Kidney capillary endothelial cell (primary cell): ENCODE results near the gene DDIT3.

Experiments
- DNase-seq: peaks from one replicate; pipeline ENCODE4 v3.0.0-alpha.2; 2018; ENCODE audit warnings: low spot score

Gene DDIT3

DNA sequence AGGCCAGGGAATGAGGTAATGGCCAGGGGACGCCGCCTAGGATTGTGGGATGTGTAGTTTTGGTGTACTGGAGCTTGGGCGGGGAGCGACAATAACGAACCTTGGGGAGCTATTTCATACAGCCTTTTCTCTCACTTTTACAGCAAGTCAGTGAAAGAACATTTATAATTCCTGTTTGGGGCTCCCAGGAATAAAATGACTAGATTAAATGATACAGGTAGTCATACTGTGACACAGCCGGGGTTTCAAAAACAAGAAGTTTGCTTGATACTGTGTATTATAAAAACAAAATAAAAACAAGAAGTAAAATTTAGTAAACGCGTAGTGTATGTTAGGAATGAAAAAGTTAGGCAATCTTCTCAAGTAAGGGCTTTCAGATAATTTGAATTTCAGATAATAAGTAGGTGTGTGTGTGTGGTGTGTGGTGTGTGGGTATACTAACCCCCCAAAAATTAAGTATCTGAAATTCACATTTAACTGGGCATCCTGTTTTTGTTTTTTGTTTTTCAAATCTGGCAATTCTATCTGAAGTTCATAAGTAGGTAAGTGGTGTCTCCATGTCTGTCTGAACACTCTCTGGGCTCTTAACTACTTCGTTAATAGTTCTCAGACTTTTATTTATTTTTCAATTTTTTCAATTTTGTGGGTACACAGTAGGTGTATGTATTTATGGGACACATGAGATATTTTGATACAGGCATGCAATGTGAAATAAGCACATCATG, 27.1 kb upstream of the DDIT3 start:
- DNase-seq, result no peak

DNA sequence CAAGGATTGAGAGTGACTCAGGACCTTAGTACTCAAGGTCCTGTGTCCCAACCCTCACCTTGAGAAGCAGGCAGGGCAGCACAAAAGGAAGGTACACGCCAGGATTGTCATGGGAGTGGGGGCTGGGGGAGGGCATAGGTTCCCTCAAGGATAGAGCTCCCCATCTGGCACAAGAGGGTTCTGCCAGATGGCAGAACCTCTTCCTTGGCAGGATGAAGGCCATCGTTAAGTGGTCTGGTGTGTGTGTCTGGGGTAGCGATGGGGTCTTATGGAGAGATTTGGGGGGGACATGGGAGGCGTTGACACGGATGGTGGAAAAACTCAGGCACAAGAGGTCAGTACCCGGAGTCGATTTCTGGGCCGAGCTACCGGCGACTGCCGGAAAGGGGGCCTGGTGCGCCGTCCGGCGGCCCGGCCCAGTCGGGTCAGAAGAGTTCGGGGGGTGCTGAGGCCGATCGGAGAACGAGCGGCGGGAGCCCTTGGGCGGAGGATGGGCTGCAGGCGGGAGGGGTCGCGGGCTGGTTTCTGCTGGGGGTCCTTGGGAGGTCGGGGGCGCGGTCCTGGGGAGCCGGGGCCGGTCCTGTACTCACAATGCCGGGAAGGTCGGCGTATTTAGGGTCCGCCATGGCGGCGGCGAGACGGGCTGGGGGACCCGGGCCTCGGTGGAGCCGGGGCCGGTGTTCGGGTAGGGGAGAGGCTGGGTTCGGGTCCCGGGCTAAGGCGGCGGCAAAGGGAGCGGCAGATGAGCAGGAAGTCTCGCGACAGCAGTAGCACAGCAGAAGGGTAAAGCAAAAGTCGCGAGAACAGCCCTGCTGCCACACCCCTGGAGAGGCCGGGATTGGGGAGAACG, 26.3 kb upstream of the DDIT3 start, which contains the start of gene DCTN2:
DCTN2 (minus strand) TSS at position 755 of the 850 bp plus-strand sequence; CDS start at position 626, 129 bp downstream.
- DNase-seq, result peak; percentile 96

DNA sequence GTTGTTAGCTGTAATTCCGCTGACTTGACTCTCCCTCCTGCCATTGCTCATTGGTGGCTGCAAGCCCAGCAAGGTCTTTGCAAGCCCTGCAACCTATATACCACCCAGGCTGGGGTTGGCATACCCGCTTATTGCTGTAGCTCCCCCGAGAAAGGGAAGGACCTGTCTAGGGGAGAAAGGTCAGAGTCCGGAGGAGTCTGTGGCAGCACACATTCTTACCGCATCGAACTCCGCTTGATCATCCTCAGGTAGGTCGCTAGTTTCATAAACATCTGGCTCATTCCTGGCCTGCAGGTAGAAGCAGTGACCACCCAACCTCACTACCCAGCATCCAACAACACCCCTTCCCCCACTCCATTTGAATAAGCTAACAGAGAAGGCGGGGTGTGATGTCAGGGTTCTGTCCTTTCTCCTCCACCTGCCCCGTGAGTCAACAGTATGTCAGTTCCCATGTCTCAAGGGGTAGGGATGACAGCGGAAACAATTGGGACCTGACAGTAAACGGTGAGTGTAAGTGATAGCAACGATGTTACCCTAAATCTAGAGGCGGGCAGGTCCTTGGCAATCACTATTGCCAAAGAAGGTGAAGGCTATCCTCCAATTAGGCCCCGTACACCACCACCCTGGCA, 25.6 kb upstream of the DDIT3 start:
- DNase-seq, result no peak

DNA sequence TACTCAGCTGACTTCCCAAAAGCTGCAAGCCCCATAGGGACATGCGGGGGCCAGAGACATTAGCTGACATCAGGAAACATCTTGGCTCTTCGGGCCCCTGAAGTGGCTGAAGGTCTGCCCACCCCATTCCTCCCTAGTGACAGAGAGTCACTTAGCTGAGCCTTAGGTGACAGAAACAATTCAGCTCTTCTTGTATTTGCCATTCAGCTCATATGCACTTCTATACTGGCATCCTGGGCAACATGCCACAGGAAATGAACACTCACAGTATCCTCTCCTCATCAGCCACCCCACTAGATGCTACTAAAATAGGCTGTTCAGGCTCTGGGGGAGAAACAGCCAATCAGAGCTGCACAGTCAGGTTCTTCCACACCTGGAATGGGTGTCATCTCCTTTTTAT, 23.3 kb upstream of the DDIT3 start:
- peak; percentile 36 for DNase-seq

DNA sequence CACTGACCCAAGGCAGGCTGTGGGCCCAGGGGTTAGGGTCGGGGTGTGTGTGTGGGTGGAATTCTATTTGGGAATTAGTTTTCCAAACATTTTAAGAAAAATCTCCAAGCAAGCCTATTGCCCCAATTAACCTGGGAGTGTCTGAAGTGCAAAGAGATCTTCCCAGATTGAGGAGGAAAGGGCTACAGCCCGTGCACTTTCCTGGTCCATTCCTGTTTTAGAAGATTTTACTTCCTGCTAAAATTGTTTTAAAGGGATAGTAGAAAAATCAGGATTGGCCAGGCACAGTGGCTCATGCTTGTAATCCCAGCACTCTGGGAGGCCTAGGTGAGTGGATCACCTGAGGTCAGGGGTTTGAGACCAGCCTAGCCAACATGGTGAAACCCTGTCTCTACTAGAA, 21.4 kb upstream of the DDIT3 start:
- DNase-seq, result no peak

DNA sequence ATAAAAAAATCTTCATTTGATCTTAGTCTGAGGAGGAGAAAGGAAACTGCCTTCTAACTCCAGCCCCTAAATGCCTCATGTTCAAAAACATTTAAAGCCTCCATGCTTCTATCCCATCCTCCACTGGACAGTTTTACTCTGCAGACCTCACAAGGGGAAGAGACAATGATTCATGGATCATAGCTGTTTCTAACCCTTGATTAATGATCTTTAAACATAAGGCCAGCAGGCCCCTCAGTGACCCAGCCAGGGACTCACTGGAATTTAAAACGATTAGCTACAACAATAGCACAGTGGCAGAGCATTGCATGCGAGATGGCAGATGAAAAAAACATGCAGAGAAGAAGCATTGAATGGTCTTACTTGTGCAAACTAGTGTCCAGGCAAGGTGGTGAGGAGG, 20.7 kb upstream of the DDIT3 start:
- DNase-seq, result no peak

DNA sequence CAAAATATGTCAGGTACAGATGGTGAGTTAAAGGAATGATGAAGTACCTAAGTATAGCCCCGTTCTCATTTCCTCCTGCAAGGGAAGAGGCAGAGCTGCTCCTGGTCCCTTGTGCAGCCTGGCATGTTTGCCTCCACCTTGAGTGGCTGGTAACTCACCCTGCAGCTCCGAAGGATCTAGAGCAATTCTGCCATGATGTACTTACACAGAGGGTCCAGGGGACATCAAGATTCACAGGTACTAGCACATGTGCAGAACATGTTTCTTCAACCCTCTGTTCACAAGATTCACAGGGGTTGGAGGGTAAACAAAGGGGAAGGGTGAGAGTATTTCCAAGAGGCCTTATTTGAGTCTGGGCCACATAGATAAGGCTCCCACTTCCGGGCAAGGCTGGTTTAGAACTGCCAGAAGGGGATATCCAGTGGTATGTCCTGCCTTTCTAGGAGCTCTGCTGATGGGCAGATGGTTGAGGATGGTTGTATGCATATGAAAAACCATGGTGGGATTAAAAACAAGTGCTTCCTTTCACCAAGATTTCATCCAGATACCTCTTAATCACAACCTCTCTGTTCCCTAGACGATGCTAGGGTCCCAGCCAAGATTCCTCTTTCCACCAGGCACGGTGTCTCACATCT, 18.9 kb upstream of the DDIT3 start:
- DNase-seq, result no peak

DNA sequence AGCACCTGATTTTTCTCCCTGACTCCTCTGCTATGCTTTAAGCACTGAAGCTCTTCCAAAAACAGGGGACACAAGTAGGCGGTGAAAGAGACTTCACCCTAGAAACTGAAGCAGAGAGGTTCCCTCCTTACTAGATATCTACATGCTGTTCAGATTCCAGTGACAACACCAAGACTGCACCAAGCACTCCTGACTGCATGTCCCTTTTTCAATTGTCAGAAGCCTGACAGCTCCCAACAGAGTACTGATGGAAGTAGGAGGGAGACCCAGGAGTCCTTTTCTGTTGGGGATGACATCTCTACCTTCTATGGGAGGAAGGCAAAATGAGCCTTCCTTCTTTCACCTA, 16.3 kb upstream of the DDIT3 start:
- no peak for DNase-seq

DNA sequence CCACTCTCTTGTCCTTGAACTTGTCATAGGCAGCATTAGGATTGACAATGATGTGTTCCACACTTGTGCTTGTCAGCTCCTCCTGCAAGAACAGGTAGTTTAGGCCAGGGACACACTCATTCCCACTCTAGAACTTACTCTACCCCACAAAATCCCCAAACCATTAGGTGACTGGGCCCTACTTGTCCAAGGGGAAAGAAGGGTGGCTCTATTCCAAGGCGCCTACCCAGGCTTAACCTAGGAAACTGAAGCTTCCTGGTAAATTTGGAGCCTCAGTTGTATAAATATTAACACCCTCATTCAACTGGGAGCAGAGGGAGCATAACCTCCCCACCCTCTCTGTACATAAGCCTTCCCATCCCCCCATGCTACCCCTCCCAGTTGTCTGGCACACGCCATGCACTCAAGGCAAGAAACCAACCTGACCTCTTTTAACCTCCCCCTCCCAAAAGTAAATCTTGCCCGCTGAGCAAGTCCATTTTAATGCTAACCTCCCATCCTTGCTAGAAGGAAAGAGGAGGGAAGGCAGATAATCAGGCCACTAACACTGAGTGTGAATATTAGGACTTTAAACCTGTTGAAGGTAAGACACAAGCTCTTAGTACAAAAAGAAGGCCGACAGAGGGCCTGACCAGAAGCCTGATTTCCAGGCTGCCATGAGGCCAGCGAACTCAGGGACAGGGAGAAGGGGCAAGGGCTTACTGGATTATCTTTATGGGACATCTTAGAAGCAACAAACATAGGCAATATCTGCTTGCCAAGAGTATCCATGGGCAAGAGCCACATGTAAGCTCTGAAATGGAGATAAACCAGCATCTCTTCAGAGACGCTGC, 15.7 kb upstream of the DDIT3 start:
- no peak for DNase-seq

DNA sequence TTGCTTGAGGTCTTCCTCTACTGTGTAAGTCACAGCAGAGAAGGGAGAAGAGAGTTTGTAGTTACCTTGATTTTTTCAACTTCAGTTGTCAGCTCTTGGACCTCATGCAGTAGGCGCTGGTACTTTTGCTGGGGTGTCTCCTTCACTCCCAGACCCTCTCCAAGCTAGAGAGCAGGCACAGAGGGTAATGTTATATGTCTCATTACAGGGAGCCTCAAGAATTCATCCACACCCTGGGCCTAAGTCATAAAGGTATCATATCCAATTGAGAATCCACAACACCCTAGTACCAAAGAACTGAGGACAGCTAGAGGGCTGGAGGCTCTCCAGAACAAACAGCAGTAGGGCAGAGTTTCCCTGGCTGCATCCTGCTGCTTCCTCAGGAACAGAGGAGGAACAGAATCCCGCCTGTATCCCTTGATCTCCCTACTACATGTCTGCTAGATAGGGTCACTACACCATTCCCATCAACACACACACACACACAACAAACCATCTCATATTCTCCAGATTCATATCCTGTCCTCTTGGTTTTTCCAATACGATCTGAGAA, 14.8 kb upstream of the DDIT3 start:
- DNase-seq, result no peak

DNA sequence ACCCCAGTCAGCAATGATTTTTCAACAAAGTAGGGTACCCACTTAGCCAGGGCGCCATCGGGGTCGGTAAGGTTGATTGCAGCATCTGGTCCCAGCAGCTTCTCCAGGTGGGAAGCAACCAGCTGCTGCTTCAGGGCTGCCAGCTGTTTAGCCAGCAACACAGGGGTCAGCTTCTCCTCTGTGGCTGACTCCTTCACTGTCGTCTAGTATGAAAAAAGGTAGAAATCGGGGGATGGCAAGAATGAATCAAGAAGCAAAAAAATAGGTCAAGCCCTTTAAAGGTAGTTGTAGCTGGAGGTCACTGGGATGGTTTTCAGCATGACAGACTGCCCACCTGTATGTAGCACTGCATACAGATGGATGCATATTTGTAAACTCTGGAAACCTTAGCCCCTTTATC, 13.9 kb upstream of the DDIT3 start:
- DNase-seq, result no peak

DNA sequence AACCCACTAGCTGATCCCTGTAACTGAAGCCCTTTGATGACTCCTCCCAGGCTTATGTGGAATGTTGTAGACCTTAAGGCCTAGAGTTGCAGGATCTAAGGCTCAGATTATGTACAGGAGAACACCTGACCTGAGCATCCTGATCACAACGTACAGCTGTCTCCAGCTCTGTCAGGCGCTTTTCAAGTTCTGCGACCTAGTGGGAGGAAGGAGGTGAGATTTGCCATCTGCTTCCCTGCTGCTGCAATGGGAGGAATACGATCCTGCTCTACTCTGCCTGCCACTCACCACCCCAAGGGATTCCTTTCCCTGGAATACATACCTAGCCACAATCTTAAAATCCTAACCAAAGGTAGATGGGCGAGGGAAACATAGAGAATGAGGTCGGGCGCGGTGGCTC, 12.8 kb upstream of the DDIT3 start:
- DNase-seq, result no peak

DNA sequence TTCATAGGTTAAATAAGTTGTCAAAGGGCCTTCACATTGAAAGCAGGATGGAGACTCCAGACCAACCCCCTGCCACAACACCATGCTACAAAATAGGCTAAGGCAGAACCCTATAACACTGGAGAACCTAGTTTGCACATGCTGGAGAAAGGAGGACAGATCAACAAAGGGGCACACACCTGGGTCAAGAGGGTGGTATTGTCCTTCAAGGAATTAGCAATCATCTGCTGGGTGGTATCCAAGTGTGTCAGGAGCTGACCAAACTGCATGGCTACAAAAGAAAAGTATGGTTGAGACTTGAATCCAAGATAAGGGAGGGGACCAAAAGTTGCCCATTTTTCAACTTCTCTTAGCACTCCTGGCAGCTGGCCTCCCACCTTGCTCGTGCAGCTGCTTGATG, 11.5 kb upstream of the DDIT3 start:
- no peak for DNase-seq

DNA sequence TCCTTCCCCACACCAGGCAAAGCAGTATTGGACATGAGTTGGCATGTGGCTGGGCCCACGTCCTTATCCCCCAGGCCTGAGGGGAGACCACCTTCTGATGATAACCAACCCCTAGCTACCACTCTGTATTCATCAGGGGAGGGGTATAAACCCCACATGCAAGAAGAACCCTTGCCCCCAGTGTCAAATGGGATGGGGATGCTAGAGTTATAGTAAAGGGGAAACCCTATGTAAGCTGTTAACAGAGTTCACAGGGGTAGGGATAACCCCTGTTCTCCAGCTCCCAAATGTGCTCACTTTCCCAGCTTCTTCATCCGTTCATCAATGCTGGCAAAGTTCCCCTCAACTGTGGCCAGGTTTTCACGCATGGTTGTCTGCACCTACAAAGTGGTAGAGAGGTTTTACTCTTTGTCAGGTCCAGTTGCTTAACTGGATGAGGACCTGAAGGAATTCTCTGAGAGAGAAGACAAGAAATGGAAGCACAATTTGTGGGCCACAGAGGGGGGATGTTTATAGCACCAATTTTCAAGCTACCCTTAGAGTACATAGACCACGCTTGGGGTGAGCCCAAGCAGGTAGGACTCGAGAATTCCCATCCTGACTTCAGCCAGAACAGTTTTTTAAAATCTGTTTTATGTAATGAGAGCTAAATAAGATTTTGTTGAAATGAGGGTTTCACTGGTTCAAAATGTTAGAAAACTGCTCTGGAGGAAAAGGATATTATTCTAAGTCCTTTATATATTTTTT, 10.3 kb upstream of the DDIT3 start:
- no peak for DNase-seq

DNA sequence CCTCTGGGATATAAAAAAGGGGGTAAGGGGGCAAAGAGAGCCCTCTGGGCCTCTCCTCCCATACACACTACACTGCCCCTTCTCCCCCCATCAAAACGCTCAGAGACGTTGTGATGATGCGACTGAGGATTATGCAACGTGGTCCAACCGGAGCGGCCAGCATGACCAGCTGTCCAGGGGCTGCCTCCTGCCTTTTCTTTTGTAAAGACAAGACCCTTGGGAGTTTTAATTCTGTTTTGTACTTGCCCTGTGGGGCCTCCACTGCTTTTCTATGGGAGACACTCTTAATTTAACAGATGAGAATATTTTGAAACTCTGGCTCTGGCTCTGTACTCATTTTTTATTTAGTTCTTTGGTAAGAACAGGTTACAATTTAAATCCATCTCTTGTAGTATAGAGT, 9.5 kb upstream of the DDIT3 start:
- no peak for DNase-seq

DNA sequence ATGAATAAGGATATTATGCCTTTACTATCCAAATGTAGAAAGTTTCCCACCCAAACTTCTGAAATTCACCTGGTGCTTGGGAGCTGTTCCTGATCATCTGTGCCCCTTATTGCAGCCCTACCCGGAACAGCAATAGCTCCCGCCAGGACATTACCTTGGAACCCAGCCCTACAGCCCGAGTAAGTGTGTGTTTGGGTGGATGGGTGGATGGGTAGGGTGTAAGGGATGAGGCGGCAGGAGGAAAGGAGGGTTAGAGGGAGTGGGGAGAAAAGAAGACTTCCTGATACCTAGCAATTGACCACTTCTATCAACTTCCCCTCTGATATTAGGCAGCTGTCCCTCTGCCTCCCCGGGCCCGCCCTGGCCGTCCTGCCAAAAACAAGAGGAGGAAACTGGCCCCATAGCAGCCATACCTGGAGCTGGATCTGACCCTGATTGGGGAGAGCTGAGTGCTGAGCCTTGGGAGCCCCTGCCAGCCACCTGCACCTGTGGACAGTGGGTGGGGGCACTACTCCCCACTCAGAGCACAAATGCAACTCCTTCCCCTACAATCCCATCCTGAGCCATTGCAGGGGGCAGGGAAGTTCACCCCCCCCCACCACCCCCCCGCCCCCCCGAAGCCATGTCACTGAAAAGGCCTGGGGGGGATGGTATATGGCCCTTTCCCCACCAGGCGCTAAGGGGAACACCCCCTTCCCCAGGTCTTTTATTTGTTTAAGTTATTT, 8.7 kb upstream of the DDIT3 start:
- no peak for DNase-seq

DNA sequence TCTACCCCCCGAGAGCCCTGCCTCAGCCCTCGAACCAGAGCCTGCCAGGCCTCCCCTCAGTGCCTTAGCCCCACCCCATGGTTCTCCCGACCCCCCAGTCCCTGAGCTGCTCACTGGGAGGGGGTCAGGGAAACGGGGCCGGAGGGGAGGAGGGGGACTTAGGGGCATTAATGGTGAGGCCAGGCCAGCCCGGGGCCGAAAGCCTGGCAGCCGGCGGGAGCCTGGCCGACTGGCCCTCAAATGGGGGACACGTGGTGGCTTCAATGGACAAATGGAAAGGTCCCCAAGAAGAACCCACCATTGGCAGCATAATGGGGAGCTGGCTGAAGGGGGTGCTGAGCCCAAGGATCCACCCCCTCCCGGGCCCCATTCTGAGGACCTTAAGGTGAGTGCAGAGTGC, 7.9 kb upstream of the DDIT3 start:
- DNase-seq, result no peak

DNA sequence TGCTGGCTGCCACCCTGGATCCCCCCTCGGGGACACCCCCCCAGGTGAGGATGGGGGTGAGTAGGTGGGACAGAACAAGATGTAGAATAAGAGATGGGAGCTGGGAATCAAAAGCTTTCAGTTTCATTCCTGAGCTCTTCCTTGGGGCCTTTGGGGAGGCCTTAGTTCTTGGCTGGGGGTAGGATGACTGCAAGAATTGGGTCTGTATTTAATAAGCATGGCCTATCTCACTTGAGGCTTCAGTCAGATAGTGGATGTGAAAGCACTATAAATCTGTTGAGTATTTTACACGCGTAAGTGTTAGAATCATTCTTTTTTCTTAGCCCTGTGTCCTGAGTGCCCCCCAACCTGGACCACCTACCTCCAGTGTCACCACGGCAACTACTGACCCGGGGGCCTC, 6.9 kb upstream of the DDIT3 start:
- DNase-seq, result no peak

DNA sequence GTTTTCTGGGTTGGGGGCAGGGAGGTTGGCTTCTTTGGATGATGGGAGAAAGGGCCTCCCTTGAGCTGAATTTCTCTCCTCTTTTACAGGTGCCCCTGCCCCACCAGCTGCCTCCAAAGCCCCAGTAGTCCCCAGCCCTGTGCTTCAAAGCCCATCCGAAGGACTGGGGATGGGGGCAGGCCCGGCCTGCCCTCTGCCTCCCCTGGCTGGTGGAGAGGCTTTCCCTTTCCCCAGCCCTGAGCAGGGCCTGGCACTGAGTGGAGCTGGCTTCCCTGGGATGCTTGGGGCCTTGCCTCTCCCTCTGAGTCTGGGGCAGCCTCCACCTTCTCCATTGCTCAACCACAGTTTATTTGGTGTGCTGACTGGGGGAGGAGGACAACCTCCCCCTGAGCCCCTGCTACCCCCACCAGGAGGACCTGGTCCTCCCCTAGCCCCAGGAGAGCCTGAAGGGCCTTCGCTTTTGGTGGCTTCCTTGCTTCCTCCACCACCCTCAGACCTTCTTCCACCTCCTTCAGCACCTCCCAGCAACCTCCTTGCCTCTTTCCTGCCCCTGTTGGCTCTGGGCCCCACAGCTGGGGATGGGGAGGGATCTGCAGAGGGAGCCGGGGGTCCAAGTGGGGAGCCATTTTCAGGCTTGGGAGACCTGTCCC, 6.3 kb upstream of the DDIT3 start:
- DNase-seq, result no peak
